PC-9 (cell line): ENCODE results near the gene IFNAR1.

Experiments used
- CTCF ChIP-seq: fragments of 200-600 bp; sonication (generic); conservative IDR thresholded peaks from 2 replicates; pipeline ENCODE4 v1.6.1; 2017; ENCODE audit warnings: mixed run types, antibody characterized with exemption, mild to moderate bottlenecking, moderate library complexity
- EZH2 ChIP-seq: fragments of 200-600 bp; sonication (generic); IDR thresholded peaks from 2 replicates; pipeline ENCODE4 v1.8.0; 2017; ENCODE audit warnings: antibody characterized with exemption, low read depth

- TF ChIP-seq EZH2 (no peak), CTCF (no peak)
Measured at GRCh38 chr21:33393348-33393747, 68.6 kb downstream of the IFNAR1 start.
